HG02623 (cell line): ENCODE data around the gene AP1G1.
"Not testable (repeated sequence)": the region's sequence is repeated elsewhere in the genome, so short reads cannot be mapped to it uniquely, and the experiment has no call there.

Source experiments
- ATAC-seq: cut with Tn5 transposase; IDR thresholded peaks from one replicate; pipeline ENCODE4 v1.9.1; 2021; ENCODE audit warnings: moderate library complexity; ENCODE audit not compliant: unreplicated experiment

AP1G1 gene

GRCh38 chr16:71808593-71809459 lies at the start of gene AP1G1:
Gene AP1G1 (minus strand): TSS chr16:71808834. CDS start chr16:71789479, 19,355 bp downstream.
- peak; percentile 64 for ATAC-seq

- ATAC-seq, result no peak
Observed at GRCh38 chr16:71855937-71856662, 47.5 kb upstream of the AP1G1 start.

GRCh38 chr16:71854369-71854948 lies 45.8 kb upstream of the AP1G1 start:
- no peak for ATAC-seq

- peak; percentile 51 for ATAC-seq
Observed at GRCh38 chr16:71853413-71853812, 44.8 kb upstream of the AP1G1 start.

GRCh38 chr16:71852561-71852960 lies 43.9 kb upstream of the AP1G1 start:
- no peak for ATAC-seq

- no peak for ATAC-seq
Observed at GRCh38 chr16:71852158-71852557, 43.5 kb upstream of the AP1G1 start.

- ATAC-seq, result no peak
Observed at GRCh38 chr16:71851746-71852145, 43.1 kb upstream of the AP1G1 start.

- ATAC-seq, result no peak
Observed at GRCh38 chr16:71848622-71849021, 40.0 kb upstream of the AP1G1 start.

- no peak for ATAC-seq
Observed at GRCh38 chr16:71847096-71847495, 38.5 kb upstream of the AP1G1 start.

GRCh38 chr16:71846431-71846830 lies 37.8 kb upstream of the AP1G1 start:
- no peak for ATAC-seq

- peak; percentile 70 for ATAC-seq
Observed at GRCh38 chr16:71845639-71846430, 37.2 kb upstream of the AP1G1 start, which contains the start of gene ATXN1L. Gene ATXN1L (plus strand): TSS chr16:71845976. CDS start chr16:71849741, 3,765 bp downstream.

GRCh38 chr16:71843572-71843971 lies 34.9 kb upstream of the AP1G1 start:
- no peak for ATAC-seq

- no peak for ATAC-seq
Observed at GRCh38 chr16:71840052-71840451, 31.4 kb upstream of the AP1G1 start.

GRCh38 chr16:71837150-71837549 lies 28.5 kb upstream of the AP1G1 start:
- no peak for ATAC-seq

GRCh38 chr16:71834291-71834690 lies 25.7 kb upstream of the AP1G1 start:
- ATAC-seq, result no peak

GRCh38 chr16:71832112-71832511 lies 23.5 kb upstream of the AP1G1 start:
- not testable (repeated sequence) for ATAC-seq

- ATAC-seq, result not testable (repeated sequence)
Observed at GRCh38 chr16:71831698-71832097, 23.1 kb upstream of the AP1G1 start.

- ATAC-seq, result no peak
Observed at GRCh38 chr16:71830359-71830758, 21.7 kb upstream of the AP1G1 start.

- ATAC-seq, result no peak
Observed at GRCh38 chr16:71826533-71827017, 17.9 kb upstream of the AP1G1 start.

GRCh38 chr16:71817155-71817500 lies 8.5 kb upstream of the AP1G1 start:
- ATAC-seq, result peak; percentile 8
